NOMO-1 treated with dmso at 0.1 percent for 144 hours (cell line): ENCODE measurements around the gene SRMS.
A peak's percentile ranks its signal among the peaks of the same experiment; 100 is the strongest.

Experiments
- DNase-seq: peaks from one replicate; lab custom pipeline; 2025; ENCODE audit not compliant: unreplicated experiment; lab: John Stamatoyannopoulos, UW

Gene SRMS

DNA sequence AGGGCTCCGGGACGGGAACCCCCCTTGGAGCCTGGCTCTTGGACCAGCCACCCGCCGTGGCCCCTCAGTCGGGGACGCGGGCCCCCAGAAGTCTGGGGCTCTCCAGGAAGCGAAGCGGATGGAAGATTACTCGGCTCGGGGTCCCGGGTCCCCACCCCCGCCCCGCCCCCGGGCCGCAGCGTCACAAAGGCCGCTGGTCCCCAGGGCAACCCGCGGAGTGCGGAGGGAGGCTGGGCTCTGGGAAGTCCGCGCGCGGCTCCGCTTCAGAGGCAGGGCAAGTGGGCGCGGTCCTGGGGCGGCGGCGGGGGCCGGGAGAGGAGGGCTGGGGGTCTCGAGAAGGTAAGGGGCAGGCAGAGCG, 6.4 kb upstream of the SRMS start, which contains the start of gene FNDC11:
Gene FNDC11 (plus strand): TSS at position 227 of the 358 bp plus-strand sequence. CDS start 1,505 bp downstream, outside the sequence.
- no peak for DNase-seq

DNA sequence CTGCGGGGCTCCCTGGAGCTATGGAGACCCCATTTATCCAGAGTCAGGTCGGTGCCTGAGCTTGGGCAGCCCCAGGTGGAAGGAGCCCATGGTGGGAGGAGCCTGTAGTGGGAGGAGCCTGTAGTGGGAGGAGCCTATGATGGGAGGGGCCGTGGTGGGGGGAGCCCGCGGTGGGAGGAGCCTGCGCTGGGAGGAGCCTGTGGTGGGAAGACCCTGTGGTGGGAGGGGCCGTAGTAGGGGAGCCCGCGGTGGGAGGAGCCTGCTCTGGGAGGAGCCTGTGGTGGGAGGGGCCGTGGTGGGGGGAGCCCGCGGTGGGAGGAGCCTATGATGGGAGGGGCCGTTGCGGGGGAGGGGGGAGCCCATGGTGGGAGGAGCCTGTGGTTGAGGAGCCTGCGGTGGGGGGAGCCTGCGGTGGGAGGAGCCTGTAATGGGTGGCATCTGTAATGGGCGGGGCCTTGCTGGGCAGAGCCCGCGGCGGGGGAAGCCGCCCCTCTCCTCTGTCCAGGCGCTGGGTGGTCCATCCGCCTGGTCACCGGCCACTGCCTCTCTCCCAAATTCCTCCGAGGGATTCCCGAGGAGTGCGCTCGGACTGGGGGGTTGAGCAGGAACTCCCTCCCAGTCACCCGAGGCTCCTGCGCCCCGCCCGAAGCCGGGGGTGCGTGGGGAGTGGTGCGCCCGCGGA, 5.8 kb upstream of the SRMS start:
- peak; percentile 35 for DNase-seq

DNA sequence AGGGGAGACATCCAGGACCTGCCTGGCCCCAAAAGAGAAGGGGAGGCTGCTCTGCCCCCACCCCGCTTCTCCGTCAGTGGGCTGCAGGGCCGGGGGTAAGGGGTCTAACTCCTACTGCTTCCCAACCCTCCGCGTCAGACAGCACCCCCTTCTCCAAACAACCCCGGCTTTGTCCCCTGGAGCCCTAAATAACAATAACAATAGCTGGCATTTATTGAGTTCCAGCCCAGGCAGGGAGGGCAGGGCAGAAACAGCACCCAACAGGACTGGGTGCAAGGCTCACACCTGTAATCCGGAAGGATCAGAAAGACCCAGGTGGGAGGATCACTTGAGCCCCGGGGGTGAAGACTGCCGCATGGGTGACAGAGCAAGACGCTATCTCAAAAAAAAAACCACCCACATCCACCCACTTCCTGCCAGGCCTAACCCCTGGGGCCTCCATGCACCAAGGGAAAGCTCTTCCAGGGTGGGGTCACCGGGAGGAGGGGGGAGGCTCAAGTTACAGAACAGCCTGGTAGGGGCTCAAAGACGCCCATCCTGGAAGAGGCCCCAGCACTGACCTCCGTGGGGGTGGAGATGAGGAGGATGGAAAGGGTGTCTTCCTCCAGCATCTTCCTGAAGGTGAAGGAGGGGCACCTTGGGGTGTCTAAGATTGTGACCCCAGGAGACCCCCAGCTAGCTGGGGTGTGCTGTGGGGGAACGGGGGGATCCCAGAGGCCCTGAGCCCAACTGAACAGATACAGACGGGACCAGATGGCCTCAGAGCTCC, 5.1 kb upstream of the SRMS start:
- no peak for DNase-seq

DNA sequence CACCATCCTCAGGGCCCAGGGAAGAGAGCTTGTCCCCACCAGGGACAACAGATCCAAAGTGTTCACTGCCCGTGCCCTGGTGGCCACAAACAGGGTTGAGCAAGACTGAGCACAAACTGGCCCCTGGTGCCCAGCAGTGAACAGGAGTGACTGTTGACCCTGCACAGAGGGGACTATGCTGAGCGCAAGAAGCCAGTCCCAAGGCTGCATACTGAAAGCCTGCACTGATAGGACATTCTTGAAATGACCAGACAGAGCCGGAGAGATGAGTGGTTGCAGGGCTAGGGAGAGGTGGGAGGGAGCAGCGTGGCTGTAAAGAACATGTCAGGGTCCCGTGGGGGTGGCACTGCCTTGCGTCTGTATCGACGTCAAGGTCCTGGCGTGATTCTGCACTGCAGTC, 3.5 kb upstream of the SRMS start:
- DNase-seq: no peak

- DNase-seq: no peak
These were observed 2.2 kb upstream of the SRMS start for GRCh38 chr20:63549679-63550282.

DNA sequence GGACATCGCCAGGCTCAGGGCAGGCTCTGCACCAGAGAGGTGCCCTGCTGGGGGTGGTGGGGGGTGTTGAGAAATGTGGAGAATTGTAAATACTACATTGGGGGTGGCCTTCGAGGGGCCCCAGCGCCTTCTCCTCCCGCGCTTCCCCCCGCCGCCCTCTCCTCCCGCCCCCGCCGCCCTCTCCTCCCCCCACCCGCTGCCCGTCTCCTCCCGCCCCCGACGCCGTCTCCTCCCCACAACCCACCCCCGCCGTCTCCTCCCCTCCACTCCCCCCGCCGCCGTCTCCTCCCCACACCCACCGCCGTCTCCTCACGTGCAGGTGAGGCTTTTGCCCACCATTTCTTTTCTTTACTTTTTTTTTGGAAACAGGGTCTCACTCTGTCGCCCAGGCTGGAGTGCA, 1.5 kb upstream of the SRMS start:
- DNase-seq: no peak

DNA sequence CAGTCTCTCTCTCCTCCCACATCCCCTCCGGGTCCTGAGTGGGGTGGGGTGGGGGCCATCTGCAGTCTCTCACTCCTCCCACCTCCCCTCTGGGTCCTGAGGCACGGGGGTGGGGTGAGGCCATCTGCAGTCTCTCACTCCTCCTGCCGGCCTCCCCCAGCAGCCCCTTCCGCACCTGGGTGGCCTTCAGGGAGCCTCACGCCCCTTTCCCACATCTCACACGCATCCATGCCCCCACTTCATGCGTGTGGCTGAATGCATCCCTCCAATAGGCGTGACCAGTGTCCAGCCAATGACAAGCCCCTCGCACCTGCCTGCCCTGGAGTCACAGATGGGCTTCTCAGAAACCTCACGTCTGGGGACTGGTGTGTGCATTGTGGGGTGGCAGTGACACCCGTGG, 993 bp upstream of the SRMS start:
- DNase-seq: no peak

DNA sequence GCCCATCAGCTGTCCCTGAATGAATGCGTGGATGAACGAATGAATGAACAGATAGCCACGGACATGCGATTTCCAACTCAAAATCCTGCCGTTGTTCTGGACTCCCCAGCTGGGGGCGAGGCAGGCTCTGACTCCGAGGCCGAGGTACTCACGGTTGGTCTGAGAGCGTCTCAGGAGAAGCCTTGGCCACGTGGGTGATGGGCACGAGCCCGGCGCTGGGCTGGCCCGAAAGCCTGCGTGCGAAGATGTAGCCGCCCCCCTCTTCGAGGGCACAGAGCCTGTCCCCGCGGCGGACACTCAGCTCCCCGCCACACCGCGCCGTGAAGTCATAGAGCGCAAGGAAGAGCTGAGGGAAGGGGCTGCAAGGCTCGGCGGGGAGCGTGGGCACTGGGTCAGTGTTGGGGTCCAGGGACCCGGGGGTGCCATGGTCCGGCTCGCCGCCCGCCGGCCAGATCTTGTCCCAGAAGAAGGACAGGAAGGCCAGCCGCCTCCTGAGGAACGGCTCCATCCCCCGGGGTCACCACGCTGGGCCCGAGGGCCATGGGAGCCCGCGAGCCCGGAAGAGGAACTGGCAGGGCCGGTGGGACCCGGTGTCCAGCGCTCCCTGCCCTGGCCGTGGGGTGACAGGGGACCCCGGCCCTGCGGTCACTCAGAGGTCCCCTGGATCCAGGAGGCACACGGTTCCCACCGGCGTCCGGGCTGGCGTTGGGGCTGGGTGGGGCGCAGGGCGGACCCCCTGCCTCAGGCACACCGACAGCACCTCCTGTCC, 409 bp downstream of the SRMS start:
- no peak for DNase-seq

DNA sequence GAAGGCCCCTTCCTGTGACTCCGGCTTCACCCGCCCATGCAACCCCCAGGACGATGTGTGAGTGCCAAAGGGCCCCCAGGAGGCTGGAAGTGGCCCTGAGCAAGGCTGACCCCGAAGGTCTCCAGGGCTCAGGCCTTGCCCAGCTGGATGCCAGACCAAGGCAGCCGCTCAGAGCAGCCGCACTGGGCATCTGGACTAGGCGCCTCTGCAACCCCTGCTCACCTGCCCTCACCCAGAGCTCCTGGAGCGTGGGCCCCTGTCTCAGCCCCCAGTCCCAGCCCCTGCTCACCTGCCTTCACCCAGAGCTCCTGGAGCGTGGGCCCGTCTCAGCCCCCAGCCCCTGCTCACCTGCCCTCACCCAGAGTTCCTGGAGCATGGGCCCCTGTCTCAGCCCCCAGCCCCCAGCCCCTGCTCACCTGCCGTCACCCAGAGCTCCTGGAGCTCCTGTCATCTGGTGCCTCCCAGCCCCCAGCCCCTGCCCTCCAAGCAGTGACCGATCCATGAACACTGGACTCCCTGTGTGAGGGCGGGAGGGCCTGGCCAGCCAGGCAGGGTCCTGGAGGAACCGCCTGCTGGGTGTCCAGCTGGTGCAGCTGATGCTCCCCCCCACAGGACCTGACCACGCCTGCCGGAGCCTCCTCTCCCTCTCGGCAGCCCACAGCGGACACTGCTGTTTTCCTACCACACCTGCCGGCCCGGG, 1.1 kb downstream of the SRMS start:
- DNase-seq: no peak

GRCh38 chr20:63545814-63546213, 1.7 kb downstream of the SRMS start:
- no peak for DNase-seq

DNA sequence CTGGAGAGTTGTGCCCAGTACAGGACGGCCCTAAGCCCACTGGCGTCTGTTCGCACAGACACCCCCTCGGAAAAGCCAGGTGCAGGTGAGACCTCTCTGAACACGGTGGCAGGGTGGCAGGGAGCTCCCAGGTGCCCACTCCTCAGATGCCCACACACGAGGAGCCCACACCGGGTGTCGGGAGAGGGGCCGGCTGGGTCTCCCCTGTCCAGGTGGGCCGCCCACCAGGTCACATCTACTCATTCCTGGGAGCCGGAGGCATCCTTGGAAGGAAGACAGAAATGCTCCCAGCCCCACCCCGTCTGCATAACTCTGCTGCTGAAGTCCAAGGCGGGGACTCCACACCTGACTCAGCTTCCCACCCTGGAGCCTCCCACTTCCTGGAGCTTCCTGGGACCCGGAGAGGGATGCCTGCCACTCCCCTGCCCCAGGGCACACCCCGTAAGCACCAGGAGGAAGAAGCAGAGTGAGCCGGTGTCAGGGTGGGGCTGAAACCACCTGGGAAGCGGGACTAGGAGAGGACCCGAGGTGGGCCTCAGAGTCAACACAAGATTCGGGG, 2.5 kb downstream of the SRMS start:
- no peak for DNase-seq

GRCh38 chr20:63544241-63544957, 3.1 kb downstream of the SRMS start:
- no peak for DNase-seq

DNA sequence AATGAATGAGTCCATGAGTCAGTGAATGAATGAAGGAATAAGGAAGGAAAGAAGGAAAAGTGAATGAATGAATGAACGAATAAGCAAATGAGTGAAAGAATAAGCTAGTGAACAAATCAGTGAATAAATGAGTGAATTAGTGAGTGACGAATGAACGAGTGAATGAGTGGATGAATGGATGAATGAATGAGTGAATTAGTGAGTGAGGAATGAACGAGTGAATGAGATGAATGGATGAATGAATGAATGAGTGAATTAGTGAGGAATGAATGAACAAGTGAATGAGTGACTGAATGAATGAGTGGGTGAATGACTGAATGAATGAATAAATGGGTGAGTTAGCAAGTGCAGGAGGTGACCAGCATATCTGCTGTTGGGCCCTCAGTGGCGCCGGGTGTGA, 3.8 kb downstream of the SRMS start:
- DNase-seq: no peak

GRCh38 chr20:63543131-63543530, 4.4 kb downstream of the SRMS start:
- DNase-seq: no peak

DNA sequence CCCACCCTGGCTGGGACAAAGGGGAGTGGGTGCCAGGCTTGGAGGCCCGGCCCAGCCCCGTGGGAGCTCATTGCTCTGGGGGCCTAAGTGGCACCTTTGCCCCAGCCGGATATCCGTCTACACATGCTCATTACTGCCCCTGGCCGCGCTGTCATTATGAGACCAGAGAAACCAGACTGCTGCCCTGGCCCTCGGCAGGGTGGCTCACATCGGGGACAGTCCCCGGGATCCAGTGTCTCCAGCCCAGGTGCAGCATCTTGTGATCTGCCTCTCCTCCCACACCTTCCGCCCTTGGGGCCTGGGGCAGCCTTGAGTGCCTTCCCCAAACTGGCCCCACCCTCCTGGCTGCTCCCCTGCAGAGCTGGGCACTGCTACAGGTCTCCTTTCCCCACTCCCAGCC, 4.9 kb downstream of the SRMS start:
- no peak for DNase-seq

- peak; percentile 35 for DNase-seq
These were observed 5.5 kb downstream of the SRMS start for GRCh38 chr20:63542031-63542559.

DNA sequence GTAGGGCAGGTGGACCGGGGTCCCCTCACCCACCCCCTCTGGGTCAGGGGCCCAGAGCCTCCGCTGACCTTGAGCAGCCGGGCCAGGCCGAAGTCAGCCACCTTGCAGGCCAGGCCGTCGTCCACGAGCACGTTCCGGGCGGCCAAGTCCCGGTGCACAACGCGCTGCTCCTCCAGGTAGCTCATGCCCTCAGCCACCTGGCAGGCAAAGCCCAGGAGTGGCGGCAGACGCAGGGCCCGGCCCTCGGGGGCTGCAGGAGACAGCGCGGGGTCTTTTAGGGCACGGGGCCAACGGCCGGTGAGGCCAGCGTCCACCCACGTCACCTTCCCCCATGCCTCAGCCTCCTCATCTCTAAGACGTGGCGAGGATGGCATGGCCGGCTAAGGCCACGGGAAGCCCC, 6.2 kb downstream of the SRMS start:
- no peak for DNase-seq

DNA sequence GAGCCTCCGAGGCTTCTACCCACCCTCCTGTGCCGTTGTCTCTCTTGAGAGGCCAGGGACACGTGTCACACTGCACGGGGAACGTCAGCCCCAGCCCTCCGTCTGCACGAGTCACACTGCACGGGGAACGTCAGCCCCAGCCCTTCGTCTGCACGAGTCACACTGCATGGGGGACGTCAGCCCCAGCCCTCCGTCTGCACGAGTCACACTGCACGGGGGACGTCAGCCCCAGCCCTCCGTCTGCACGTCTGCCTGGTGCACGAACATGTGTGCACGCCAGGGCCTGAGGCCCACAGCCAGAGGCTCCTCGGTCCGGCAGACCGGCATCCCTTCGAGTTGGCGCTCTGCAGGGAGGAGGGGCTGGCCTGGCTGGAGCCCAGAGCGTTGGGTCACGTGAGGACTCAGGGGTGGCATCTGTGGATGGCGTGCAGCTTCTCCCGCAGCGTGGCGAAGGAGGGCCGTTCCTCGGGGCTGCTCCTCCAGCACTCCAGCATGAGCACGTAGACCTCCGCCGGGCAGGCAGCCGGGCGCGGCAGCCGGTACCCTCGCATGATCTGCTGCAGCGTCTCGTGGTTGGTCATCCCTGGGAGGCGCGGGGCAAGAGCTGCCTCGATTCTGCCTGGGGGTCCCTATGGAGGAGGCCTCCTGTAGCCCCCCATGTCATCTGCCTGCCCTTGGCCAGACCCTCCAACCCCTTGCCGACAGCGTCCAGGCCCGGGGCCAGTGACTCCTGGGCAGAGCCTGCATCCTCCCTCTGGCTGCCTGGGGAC, 6.9 kb downstream of the SRMS start:
- no peak for DNase-seq
